ENCODE measurements around the gene ZFHX3.

ZFHX3 gene

DNA sequence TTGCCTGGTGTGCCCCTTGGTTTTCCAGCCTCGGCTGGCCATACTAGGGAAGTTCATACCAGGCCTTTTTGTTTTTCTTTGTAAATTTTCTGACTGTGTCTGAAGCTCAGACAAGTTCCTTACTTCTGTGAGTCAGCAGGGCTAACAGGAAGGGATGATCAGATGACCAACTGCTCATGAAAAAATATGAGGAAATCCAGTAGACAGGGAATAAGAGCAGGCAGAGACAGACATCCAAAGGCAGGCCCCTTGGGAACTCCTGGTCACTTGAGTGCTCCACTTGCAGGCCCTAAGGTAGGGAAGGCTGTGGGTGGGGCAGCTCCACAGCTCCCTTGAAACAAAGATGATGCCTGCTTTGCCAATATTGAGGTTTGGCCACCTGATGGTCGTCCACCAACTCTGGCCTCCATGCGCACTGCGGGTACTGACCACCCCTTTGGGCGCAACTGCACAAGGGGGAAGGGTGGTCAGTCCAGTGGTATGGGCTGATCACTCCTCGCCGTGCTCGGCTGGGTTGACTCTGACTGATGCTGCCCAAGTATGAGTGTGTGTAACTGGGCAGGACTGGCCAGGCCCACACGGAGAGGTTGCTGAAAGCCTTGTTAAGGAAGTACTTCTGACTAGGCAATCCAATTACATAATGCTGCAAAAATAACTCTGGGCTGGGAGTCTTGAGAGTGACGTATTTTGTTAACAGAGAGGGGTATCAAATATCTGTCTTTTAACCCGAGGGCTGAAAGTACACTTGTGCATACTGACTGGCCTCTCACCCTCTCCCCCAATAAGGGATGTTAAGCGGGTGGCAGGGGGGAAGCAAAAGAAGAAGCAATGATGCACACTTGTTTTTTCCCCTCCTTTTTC is 20.8 kb upstream of the ZFHX3 start:
- no peak for DNase-seq

DNA sequence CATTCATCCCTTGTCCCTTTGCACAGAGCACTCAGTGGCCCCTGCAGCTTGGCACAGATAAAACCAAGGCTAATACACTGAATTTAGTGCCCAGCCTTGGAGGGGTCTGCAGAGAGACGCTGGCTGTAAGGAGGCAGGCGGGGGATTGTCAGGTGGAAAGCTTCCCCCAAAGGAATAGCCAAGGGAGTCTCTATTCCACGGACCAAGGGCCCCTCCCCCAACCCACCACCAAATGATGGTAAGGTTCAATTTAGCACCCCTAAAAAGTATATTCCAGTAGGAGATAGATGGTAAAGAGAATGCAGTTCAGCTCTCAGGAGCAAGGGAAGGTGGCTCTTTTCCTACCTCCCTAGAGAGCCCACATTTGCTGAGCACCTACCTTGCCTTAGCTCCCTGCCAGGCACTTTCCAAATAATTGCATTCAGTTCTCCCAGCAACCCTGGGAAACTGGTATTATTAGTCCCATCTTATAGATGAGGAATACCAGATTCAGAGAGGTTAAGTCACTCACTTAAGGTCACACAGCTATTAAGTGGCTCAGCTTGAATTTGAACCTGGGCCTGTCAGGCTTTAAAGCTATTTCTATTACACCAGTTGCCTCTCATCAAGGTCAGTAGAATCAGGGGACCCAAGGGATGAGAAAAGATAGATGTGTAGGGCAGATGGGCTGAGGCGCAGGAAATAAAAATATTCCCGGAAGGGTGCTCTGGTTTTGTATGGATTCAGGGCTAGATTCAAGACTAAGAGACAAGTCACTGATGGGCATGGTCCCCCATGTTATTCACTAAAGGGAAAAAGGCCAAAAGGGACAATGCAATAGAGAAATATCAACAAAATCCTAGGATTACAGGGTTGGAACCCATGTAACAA is 20.0 kb upstream of the ZFHX3 start:
- no peak for DNase-seq

DNA sequence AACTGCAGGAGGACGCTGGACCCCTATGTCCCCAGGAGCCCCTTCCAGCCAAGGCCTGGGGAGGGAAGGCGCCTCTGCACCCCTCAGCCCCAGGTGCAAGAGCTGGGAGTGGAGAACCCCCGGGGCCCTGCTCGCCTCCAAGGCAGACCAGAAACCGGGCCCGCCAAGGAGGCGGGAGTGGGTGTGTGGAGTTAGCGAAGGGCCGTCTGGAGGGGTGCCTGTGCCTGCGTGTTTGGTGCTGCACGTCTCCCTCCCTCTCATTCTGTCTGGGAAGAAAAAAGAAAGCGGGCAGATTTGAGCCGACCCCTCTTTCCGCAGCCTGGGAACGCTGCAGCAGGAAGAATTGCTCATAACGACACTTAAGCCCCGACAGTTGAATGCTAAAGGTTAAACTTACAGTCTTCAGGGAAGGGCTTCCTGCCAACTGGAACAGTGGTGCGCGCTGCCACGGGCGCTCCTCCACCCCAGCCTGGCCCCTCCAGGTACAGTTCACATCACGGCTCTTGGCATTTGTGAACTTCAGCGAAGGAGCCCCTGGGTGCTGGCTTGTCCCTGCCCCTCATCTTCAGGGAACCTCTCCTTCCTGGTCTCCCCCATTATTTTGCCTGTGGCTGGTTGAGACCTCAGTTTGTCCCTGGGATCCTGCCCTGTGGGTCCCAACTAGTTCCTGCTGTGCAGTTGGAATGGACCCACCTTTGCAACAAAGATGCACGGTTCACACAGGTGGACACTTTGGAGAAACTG is 19.2 kb upstream of the ZFHX3 start:
- DNase-seq = no peak

DNA sequence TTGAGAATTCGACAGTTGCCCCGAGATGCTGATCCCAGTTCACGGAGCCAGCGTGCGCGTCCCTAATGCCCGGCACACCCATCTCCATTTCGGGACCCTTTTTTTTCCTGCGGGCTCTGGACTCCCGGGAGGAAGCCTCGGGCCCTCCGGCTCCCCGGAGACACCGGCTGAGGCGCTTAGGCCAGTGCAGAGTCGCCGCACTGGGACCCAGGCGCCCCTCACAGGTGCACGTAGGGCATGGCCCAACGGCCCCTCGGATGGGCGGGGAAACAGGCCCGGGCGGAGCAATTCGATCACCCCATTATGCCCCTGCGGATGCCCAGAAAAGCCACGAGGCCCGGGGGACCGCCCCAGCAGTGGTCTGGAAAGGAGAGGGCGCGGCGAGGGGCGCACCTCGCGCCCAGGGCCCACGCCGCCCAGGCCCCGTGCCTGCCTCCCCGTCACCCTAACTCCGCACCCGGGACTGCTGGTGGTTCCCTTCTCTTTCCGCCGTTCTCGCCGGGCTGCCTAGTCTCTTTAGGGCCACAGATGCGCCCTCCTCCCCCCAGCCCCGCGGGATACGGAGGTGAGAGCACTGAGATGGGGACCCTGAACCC is 18.5 kb upstream of the ZFHX3 start:
- DNase-seq = no peak

DNA sequence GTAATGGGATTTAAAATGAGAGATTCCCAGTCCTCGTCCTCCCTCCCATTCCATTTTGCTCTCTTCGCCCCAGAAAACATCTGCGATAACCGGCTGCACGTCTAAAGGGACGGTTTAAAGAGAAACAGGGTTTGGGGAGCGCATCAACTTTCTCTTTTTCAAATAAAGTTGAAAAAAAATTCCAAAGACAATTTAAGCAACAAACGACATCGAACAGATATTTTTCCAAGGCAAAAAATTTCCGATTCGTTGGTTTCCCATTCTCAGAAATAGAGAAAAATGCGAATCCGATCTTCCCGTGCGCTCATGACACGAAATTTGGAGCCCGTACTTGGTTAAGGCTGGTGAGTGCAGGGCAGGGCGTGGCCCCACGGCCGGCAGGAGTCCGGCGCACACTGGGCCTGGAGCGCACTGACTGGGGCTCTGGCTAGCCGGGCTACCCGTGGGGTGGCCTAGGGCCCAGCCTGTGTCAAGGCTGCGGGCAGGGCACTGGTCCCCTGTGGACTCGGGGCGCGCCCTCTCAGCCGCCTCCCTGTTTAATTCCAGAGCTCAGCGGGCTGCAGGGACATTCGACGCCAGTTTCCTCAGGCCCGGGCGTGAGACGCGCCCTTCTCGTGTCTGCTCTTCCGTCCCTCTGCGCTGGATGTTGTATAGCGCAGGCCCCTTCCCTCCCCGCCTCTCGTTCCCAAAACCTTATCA is 17.9 kb upstream of the ZFHX3 start:
- no peak for DNase-seq

DNA sequence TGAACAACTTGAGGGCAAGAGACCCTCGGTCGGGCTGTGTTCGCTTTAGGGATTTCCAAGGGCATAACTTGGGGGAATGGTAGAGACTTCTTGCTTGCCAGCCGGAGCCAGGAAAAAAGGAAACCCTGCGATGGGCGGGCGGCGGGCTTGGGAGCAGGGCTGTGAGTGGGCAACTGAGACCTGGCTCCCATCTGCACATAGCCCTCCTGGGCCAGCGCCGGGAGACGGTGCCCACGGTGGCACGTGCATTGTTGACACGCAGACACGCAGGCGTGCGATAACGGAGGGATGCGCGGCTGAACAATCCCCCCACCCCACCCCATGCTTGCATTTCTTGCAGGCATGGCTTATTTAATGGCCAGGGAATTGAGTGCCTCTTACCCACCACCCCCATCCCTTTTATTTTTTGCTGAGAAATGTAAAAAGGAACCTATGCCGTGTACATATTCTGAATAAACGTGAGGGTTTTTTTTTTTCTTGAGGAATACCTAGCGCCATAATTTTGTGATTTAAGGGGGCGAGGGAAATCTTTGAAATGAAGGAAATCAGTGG is 17.1 kb upstream of the ZFHX3 start:
- DNase-seq = no peak

DNA sequence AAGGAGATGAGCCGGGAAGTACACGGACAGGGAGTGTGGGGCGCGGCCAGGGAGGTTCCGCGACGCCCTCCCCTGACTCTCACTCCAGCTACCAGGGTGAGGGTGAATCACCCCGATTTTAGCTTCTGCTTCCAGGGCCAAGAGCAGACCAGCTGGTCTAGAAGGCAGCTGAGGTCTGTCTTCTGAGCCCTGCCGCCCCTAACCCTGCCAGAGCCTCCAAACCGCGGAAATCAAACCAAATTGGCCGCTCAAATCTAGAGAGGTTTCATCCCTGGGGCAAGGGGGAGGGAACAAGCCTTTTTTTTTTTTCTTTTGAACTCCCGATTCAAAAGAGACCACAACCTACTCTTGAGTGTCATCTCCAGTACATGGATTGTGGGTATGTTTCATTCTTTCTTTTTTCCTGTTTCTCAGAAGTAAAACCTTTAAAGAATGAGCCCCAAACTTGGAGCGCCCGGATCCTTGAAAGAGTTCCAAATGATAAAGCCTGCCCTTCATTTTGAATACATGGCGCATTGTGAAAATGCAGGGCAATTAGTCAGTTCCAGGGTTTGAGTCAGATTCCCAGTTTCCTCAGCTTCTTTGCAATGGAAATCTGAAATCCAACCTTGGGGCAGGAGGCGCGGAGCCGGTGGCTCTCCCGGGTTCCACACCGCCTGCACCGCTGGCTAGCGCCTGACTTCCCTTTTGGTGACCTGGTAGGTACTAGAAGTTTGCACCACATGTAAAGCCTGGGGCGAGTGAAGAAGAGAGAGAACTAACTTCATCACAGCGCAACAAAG is 16.5 kb upstream of the ZFHX3 start:
- no peak for DNase-seq

DNA sequence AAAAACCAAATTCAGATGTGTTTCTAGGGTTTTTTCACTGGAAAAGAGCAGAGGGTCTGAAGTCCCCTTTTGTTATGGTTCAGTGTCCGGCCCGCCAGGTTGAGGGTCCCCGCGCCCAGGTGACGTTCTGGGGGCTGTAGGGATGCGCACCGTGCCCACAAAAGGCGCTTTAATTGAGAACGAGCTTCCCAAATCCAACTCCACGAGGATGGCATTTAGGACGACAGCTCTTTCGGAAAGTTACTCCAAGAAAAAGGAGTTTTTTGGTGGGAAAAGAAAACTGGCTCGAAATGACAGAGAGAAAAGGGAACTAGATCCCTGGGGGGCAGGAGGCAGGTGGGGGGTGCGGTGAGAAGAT is 15.9 kb upstream of the ZFHX3 start:
- no peak for DNase-seq

DNA sequence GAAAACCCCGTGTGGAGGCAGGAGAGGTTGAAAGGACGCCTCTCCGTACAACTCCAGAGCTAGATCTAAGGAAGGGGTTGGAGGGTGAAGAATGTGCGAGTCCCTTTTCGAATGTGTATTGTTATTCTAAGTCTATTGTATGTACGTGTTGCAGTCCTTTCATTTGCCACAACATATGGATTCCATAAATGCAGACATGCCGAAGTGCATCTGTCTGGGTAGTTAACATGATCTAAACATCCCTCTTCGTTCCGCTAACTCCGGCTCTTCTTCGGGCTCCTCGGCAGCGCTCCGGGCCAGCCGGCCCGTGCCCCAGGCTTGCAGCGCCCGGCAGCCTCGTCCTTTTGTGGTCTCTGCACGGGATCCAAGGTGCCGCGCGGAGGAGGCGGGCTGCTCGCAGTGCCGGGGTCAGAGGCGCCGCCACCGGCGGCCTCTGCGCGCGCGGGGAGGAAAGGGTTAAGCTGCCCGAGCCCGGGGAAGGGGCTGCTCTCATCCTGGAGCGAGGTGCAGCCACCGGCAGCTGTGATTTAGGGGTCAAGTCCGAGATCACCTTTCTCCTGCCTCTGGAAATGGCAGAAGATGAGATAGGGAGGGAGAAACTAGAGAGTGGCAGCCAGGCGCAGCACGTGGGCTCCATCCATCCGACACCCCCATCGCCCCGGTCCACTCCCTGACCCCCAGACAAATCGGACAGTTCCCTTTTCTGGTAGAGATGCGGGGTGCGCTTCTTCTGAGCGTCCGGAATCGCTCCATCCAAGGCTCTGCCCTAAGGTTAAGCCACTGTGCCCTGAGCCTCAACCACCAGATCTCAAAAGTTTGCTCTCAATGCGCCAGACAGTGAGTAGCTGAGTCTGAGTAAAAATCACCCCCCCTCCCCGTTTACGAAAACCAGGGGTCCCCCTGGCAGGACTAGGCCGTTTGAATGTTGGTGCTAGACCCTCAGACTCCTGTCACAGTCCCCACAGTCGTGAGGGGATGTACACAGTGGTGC is 15.1 kb upstream of the ZFHX3 start:
- DNase-seq = no peak

DNA sequence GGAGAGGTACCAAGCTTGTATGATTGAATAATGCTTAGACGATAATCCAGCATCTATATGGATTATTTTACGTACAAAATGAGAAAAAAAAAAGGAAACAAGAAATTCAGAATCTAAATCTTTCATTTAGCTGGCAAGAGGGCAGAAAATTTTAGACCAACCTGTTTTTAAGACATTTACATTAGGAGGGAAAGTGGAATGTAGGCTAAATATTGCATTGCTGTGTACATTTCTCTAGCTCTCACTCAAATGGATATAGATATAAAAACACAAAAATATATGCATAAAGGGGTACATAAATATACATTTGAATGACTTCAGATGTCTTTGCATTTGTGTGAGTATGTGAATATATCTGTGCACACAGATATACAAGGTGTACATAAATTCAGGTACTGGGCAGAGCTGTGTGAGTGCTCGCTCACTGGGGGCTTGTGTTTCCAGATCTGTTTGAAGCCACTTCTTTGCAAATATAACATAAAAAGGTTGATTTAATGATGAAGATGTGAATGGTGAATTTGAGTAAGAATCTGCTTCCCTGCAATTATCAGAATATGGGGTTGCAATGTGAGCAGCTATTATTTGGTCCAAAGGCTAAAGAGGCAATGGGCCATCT is 14.2 kb upstream of the ZFHX3 start:
- no peak for DNase-seq

DNA sequence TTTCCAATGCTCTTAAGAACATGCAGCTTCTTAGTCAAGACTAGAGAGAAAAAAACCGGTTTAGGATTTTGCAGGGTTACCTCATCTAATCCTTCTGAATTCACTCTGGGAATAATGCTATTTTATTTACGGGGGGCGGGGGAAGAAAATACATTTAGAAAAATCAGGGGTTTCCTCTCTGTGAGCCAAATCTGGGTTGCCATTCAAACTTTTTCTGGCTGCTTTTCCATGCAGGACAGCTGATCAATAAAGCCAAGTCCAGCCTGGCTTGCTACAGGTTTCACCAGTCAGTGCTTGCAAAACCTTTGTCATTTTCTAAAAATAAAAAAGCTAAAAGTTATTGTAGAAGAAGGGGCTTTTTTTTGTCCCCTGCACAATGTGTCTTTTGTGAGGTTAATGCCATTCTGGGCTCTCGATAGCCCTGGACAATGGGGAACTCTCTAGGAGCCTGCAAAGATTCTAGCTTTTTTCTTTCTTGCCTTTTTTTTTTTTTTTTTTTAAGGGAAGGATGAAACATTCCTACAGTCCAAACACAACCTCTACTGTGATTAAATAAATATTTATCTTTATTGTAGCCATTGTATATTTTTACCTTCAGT is 13.1 kb upstream of the ZFHX3 start:
- DNase-seq = no peak

DNA sequence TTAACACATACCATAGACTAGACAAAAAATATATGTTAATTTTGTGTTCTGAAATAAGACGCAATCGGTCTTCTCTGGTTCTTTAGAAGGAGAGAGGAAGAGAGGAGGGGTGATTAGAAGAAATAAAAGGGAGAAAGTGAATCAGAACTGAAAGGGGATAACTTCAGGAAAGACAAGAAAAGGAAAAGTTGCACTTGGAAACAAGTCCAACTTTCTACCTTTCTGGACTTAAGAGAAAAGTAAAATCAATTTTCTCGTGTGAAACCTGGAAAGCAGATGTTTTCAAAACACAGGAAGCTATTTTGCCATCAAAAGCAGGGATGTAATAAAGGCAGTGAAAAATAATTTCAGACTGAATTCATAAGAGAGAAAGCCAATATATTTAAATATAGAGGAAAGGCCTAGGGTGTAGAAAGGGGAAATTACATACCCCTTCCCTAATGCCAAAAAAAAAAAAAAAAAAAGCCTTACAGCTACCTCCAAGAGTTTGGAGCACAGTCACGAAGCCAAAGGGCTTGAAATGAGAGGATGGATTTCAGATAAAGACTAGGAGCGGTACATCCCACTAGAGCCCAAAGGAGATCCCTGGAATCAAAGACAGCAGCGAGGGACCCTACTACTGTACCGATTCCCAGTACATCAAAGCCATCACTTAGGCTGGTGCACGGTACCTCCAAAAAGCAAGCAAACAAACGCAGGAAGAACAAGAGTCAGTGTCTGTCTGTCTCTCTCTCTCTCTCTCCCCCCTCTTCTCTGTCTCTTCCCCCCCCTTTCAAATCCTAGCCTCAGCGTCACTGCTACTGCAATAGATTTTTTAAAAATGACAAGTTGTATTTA is 12.1 kb upstream of the ZFHX3 start:
- no peak for DNase-seq

DNA sequence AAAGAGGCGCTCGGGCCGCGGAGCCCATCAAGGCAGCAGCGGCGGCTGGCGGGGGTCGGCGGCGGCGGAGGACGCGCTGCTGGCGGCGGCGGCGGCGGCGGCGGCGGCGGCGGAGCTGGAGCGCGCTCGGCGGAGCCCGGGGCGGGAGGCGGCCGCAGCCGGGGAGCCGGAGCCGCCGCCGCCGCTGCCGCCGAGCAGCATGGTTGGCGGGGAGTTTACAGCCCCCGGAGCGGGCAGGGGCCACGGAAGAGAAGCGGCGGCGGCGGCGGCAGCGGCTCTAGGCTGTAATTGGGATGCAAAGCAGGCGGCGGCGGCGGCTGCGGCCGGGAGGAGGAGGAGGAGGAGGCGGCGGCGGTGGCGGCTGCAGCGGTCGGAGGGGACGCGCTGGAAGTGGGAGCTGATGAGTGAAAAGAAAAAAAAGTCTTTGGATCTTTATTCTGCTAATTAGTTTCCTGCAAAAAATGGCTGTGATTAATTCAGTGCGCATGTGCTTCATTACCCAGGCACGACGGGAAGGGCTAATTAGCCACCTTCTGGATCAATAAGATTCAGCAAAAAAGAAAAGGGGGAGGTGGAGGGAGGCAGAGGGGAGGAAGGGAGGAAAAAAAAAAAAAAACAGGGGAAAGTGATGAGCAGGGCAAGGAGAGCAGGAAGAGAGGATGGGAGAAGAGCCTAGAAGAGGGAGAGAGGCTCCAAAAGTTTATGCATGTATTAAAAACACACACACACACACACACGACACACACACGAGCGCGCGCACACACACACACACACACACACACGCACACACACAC is 10.9 kb upstream of the ZFHX3 start:
- DNase-seq = no peak

DNA sequence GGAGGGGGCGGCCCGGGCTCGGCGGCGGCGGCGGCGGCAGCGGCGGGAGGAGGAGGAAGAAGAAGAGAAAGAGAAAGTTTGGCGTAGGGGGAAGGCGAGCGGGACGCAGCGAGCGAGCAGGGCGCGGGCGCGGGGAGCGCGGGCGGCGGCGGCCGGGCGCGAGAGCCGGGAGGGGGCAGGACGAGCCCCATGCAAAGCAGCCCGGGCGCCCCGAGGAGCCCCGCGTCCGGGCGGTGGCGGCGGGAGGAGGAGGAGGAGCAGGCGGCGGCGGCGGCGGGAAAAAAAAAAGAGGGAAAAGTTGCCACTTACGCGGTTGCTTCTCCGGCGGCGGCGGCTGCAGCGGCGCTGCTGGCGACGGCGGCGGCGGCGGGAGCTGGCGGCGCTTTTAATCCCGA is 10.3 kb upstream of the ZFHX3 start:
- DNase-seq = no peak

DNA sequence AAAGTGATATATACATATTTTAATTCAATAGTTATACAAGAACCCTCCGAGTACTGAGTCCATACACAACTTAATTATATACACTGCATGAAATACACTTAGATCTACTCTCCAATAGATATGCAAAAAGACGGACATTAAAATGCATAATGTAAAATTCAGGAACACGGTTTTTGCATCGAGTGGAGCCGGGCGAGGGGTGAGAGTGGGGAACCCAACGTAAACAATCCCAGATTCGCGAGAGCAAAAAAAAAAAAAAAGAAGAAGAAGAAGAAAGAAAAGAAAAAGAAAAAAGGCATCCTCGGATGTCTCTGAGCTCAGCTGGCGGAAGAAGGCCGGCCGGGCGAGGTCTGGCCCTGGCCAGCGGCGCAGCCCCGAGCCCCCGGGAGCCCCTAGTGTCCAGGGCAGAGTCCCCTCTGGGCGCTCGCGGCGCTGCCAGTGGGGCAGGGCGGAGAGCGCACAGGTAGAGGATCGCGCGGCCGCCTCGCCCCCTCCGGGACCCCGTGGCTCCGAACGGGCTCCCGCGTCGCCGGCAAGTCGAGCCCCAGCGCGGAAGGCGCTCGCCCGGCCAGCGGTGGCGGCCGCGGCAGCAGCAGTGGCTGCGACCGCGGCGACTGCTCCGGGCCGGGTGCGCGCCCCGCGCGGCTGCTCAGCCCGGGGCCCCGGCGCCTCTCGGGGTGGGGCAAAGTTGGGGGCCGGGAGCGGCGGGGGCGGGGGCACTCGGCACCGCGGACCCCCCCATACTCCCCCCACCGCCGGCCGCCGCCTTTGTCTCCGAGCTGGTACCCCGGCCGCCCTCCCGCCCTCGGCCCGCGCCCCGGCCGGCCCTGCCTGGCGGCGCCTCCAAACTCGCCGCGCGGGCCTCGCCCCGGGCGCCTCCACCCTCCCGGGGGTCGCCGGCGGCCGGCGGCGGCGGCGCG is 9.6 kb upstream of the ZFHX3 start:
- no peak for DNase-seq

DNA sequence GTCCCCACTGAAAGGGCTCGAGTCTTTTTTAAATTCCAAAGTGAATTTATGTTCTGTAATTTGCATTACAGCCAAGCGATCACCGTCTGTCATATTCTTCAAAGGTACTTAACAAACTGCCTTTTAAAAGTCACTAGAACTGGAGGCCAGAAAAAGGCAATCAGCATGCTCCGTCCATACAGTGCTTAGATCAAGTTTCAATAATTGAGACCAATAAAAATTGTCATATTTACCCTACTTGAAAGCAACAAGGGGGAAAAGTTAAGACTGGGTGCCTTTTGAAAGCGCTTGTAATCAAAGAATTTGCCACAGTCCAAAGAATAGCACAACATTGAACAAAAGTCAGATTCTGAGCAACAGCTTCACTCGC is 9.0 kb upstream of the ZFHX3 start:
- no peak for DNase-seq
